Small intestine (tissue), 7 donors: ENCODE results near the gene SLC23A2. TPM values are rescaled to one million over a fixed set of nuclear protein-coding genes. Genes with fewer than 3 reads are reported as not detected.
A peak's percentile ranks its signal among the peaks of the same experiment; 100 is the strongest.

Experiments
- DNase-seq, 2 donors: peaks; one replicate each; pipeline versions ENCODE4 v3.0.0 to v3.0.0-alpha.2; 2013
- FAIRE-seq: peaks from 2 replicates; lab custom pipeline; 2012; peaks lifted over from hg19 to GRCh38; lab: Jason Lieb, UNC
- H3K27ac ChIP-seq, 3 donors: one replicate each; pipeline ENCODE4 v1.5.1; 2013; ENCODE audit warnings: low read length in 2 of 3, mild to moderate bottlenecking in 2 of 3, control low read depth in 1 of 3, inconsistent platforms in 1 of 3, low read depth in 1 of 3, moderate library complexity in 1 of 3
- H3K27me3 ChIP-seq, 3 donors: one replicate each; pipeline ENCODE4 v1.6.1; 2013; ENCODE audit warnings: low read length in 3 of 3, inconsistent platforms in 1 of 3; ENCODE audit not compliant: control insufficient read depth in 3 of 3, insufficient read depth in 3 of 3
- H3K36me3 ChIP-seq, 3 donors: one replicate each; pipeline ENCODE4 v1.6.1; 2013; ENCODE audit warnings: low read length in 3 of 3, inconsistent platforms in 1 of 3, low read depth in 1 of 3, mild to moderate bottlenecking in 1 of 3, moderate library complexity in 1 of 3; ENCODE audit not compliant: control insufficient read depth in 3 of 3, insufficient read depth in 2 of 3
- H3K4me1 ChIP-seq, 3 donors: one replicate each; pipeline ENCODE4 v1.6.1; 2013; ENCODE audit warnings: low read length in 2 of 3, inconsistent platforms in 1 of 3, low read depth in 1 of 3, mild to moderate bottlenecking in 1 of 3, moderate library complexity in 1 of 3; ENCODE audit not compliant: control insufficient read depth in 3 of 3, insufficient read depth in 2 of 3
- H3K4me3 ChIP-seq, 3 donors: one replicate each; pipeline ENCODE4 v1.5.1; 2013; ENCODE audit warnings: low read length in 3 of 3, control low read depth in 1 of 3, inconsistent platforms in 1 of 3, low read depth in 1 of 3, mild to moderate bottlenecking in 1 of 3, moderate library complexity in 1 of 3
- H3K9me3 ChIP-seq, 2 donors: one replicate each; pipeline ENCODE4 v1.6.1; 2013; ENCODE audit warnings: low read depth in 1 of 2, low read length in 1 of 2; ENCODE audit not compliant: control insufficient read depth in 2 of 2, insufficient read depth in 1 of 2
- WGBS, 3 donors: extraction: QIAGEN DNeasy Blood & Tissue Kit; methylation state at CpG; one replicate each; pipeline ENCODE4 v1.1.7; 2013; 5-methylcytosine and 5-hydroxymethylcytosine counted together
- polyA plus RNA-seq, 4 donors: library from polyadenylated mRNA; stranded (reverse) in 3 of 4; unstranded in 1 of 4; fragments of 200-250 nt in 3 of 4; fragments of 120-200 nt in 1 of 4; gene quantifications; one replicate each; pipeline versions ENCODE4 v1.2.1 to v1.2.3, GENCODE V29; 2013
- donor health status: healthy with polysubstance abuse.
- donor health status: control.
- donor health status: control.
- donor health status: Bipolar disorder and iron deficiency.
- donor health status: healthy.

Gene SLC23A2
- polyA plus RNA-seq, 4 donors, result 1.4 to 8.2 (median 4.3) TPM

- FAIRE-seq, result no peak
- peaks cover 0 to 2% (median 0%) of the 10 kb centered on the region in 3 donors for H3K36me3 ChIP-seq
Measured at GRCh38 chr20:4810426-4811019, 190.8 kb downstream of the SLC23A2 start.

GRCh38 chr20:4809707-4810106, 191.6 kb downstream of the SLC23A2 start:
- Histone ChIP-seq H3K27ac (no peak overlapping the region), H3K27me3 (no peaks in the 10 kb centered on the region), H3K9me3 (no peaks in the 10 kb centered on the region), H3K4me1 (no peaks in the 10 kb centered on the region), H3K4me3 (no peak overlapping the region), H3K36me3 (no peaks in the 10 kb centered on the region)
- DNase-seq, result no peak
- FAIRE-seq, result no peak
- WGBS, 3 donors, result 16 to 51% (median 45%) methylated on average over 8 of the region's 8 CpGs

More at GRCh38 chr20:4810426-4811019, 190.8 kb downstream of the SLC23A2 start:
- WGBS, 3 donors, result 71 to 74% (median 74%) methylated on average over 8 of the region's 8 CpGs
- Histone ChIP-seq H3K27me3 (no peaks in the 10 kb centered on the region), H3K27ac (peak overlapping the region in 1 of 3 donors; percentile 45), H3K9me3 (no peaks in the 10 kb centered on the region), H3K4me1 (no peaks in the 10 kb centered on the region), H3K4me3 (no peak overlapping the region)
- DNase-seq, result no peak

- Histone ChIP-seq H3K9me3 (no peaks in the 10 kb centered on the region), H3K4me1 (no peaks in the 10 kb centered on the region), H3K27ac (no peak overlapping the region), H3K4me3 (no peak overlapping the region), H3K27me3 (no peaks in the 10 kb centered on the region), H3K36me3 (no peaks in the 10 kb centered on the region)
- WGBS, 3 donors, result 63 to 80% (median 79%) methylated on average over 1 of the region's 1 CpG
- FAIRE-seq (no peak), DNase-seq (no peak)
Measured at GRCh38 chr20:4808872-4809271, 192.4 kb downstream of the SLC23A2 start.

- Histone ChIP-seq H3K36me3 (no peaks in the 10 kb centered on the region), H3K4me3 (no peak overlapping the region), H3K4me1 (no peaks in the 10 kb centered on the region), H3K9me3 (no peaks in the 10 kb centered on the region), H3K27ac (no peak overlapping the region), H3K27me3 (no peaks in the 10 kb centered on the region)
- 86 to 88% (median 87%) methylated on average over 18 of the region's 18 CpGs for WGBS, 3 donors
- DNase-seq, result no peak
- FAIRE-seq, result no peak
Measured at GRCh38 chr20:4805663-4806449, 195.5 kb downstream of the SLC23A2 start.

- 80 to 88% (median 85%) methylated on average over 3 of the region's 3 CpGs for WGBS, 3 donors
- no peaks in the 10 kb centered on the region for H3K27me3 ChIP-seq
- peaks cover 0 to 6% (median 6%) of the 10 kb centered on the region in 3 donors for H3K36me3 ChIP-seq
- H3K4me3 ChIP-seq, result no peak overlapping the region
- no peaks in the 10 kb centered on the region for H3K4me1 ChIP-seq
- FAIRE-seq (no peak), DNase-seq (no peak)
- peaks cover 0 to 8% of the 10 kb centered on the region in 2 donors for H3K9me3 ChIP-seq
- H3K27ac ChIP-seq, result no peak overlapping the region
Measured at GRCh38 chr20:4802527-4802926, 198.8 kb downstream of the SLC23A2 start.

Other genes with a start within 250 kb of the SLC23A2 start
- 1 to 10 TPM in 3 of 4 donors, under 1 TPM in 1; 0.67 to 5.1 (median 3.8) TPM for gene RASSF2, start 177.9 kb downstream of the SLC23A2 start, polyA plus RNA-seq
- 100 to 1,000 TPM in 1 of 4 donors, 10 to 100 TPM in 3; 82.3 to 119 (median 84.2) TPM for gene TMEM230, start 111.6 kb upstream of the SLC23A2 start, polyA plus RNA-seq
- 100 to 1,000 TPM in 1 of 4 donors, 10 to 100 TPM in 3; 57.6 to 144 (median 85.9) TPM for gene PCNA, start 118.4 kb upstream of the SLC23A2 start, polyA plus RNA-seq
- gene CDS2, start 125.5 kb upstream of the SLC23A2 start, polyA plus RNA-seq, result 10 to 100 TPM in 2 of 4 donors, 1 to 10 TPM in 2; 2.9 to 17.3 (median 9.1) TPM